Esophagus squamous epithelium (tissue), 5 donors: ENCODE data around the gene CAMSAP3. TPM values are rescaled to one million over a fixed set of nuclear protein-coding genes. Genes with fewer than 3 reads are reported as not detected.

Experiments used
- DNase-seq: peaks from one replicate; lab custom pipeline; 2025; lab: John Stamatoyannopoulos, UW
- H3K27ac ChIP-seq, 4 donors: fragments of 200-600 bp; sonication (generic); one replicate each; pipeline ENCODE4 v1.5.1; 2016 to 2019; ENCODE audit warnings: mild to moderate bottlenecking in 1 of 4
- H3K27me3 ChIP-seq, 4 donors: fragments of 200-600 bp; sonication (generic); 1 replicate in 3 of 4; 2 replicates in 1 of 4; pipeline versions ENCODE4 v1.5.1 to v1.6.0; 2017 to 2021; ENCODE audit warnings: antibody characterized with exemption in 1 of 4
- H3K36me3 ChIP-seq, 3 donors: fragments of 200-600 bp; sonication (generic); one replicate each; pipeline ENCODE4 v1.5.1; 2016 to 2019
- H3K4me1 ChIP-seq, 3 donors: fragments of 200-600 bp; sonication (generic); one replicate each; pipeline ENCODE4 v1.5.1; 2017 to 2019
- H3K4me3 ChIP-seq, 4 donors: fragments of 200-600 bp; sonication (generic); 1 replicate in 3 of 4; 2 replicates in 1 of 4; pipeline ENCODE4 v1.5.1; 2016 to 2019; ENCODE audit warnings: mild to moderate bottlenecking in 2 of 4, moderate library complexity in 1 of 4
- H3K9me3 ChIP-seq, 3 donors: fragments of 200-600 bp; sonication (generic); one replicate each; pipeline ENCODE4 v1.5.1; 2016 to 2019
- CTCF ChIP-seq, 6 experiments: fragments of 450-650 bp in 4 of 6; fragments of 200-600 bp in 2 of 6; sonication (generic) in 2 of 6; IDR thresholded peaks; one replicate each; pipeline ENCODE4 v1.5.1; 2016 to 2019; ENCODE audit warnings: antibody characterized with exemption in 6 of 6, mild to moderate bottlenecking in 4 of 6, moderate library complexity in 4 of 6
- POLR2A ChIP-seq, 4 donors: fragments of 450-650 bp; IDR thresholded peaks; one replicate each; pipeline ENCODE4 v1.6.1; 2017; ENCODE audit warnings: antibody characterized with exemption in 4 of 4, mild to moderate bottlenecking in 4 of 4, moderate library complexity in 3 of 4
- WGBS, 2 donors: methylation state at CpG; one replicate each; pipeline ENCODE4 v1.1.5; 2018; 5-methylcytosine and 5-hydroxymethylcytosine counted together
- intact Hi-C: fragments of 100-400 bp; cut with DNase I; formaldehyde crosslinking; loops from one replicate; pipeline ENCODE4 v1.15.0; 2022
- total RNA-seq, 4 donors: library from RNA; depleted of rRNA; stranded (reverse); fragments of >200 nt; gene quantifications; one replicate each; pipeline ENCODE4 v1.1.0, GENCODE V29; 2016
- donor health status: DM: yes; HTN: yes; CAD: no.

The CAMSAP3 gene
- total RNA-seq, 4 donors from 2014 or later: 9.3 to 45.5 (median 14.1) TPM

DNA sequence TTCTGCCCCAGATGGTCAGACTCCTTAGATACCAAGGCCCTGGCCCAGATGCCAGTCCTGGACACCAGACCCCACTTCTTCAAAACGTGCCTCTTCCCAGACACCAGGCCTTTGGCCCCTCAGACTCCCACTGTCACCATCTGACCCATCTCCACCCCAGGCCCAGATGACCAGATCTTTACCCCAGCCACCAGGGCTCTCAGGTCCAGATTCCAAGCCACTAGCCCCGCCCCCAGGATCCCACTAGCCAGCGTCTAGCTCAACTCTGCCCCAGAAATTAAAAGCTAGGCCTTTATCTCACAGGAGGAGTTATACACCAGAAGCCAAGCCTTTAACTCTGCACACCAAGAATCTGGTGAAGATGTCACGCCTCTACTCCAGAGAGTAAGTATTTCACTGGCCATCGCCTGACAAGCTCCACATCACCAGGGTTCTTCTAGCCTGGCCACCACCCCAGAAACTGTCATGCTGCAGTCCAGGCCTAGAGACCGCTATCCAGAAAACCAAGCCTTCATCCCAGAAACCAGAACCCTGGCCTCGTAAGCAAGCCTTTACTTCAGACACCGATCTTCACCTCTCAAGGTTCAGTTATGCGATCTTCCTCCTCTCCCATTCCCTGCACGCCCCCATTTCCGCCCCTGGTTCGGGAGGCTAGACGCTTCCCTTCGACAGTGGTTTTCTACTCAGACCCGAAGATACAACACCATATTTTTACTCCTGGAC is 33.1 kb downstream of the CAMSAP3 start:
- Histone ChIP-seq H3K4me1 (peaks cover 25 to 41% (median 32%) of the 10 kb centered on the region in 3 donors), H3K4me3 (peak overlapping the region; percentile 68 to 98 (median 78)), H3K27ac (peak overlapping the region; percentile 60 to 94 (median 88)), H3K36me3 (peaks cover 14 to 54% (median 15%) of the 10 kb centered on the region in 3 donors), H3K9me3 (no peaks in the 10 kb centered on the region), H3K27me3 (no peaks in the 10 kb centered on the region)
- no peak for DNase-seq
- no peak for TF ChIP-seq POLR2A (IDR thresholded peaks at IDR 0.05)
- no peak for TF ChIP-seq CTCF (IDR thresholded peaks at IDR 0.05)
- WGBS, 2 donors: 4 to 7% methylated on average over 13 to 14 of the region's 15 CpGs
- intact Hi-C loops: no loop called here

GRCh38 chr19:7629347-7630054 is 33.8 kb downstream of the CAMSAP3 start, which contains the start of the genes PET100 and XAB2:
Gene PET100 (plus strand): TSS chr19:7629793. CDS start chr19:7629834, 41 bp downstream.
Gene XAB2 (minus strand): TSS chr19:7629545. CDS start chr19:7629527, 18 bp downstream.
- Histone ChIP-seq H3K36me3 (peaks cover 13 to 47% (median 15%) of the 10 kb centered on the region in 3 donors), H3K27ac (peak within 1 kb of the TSS; percentile 83 to 96 (median 90)), H3K9me3 (no peaks in the 10 kb centered on the region), H3K4me1 (peaks cover 25 to 41% (median 32%) of the 10 kb centered on the region in 3 donors), H3K27me3 (no peaks in the 10 kb centered on the region), H3K4me3 (peak within 1 kb of the TSS; percentile 68 to 98 (median 78))
- WGBS, 2 donors: 0 to 1% methylated on average over 9 to 14 of the region's 40 CpGs
- intact Hi-C loops: no loop called here
- peak; percentile 89 for DNase-seq
- peak in 1 of 6 experiments; percentile 31 for TF ChIP-seq CTCF (IDR thresholded peaks at IDR 0.05)
- peak in 2 of 4 donors; percentile 28 to 31 for TF ChIP-seq POLR2A (IDR thresholded peaks at IDR 0.05)

DNA sequence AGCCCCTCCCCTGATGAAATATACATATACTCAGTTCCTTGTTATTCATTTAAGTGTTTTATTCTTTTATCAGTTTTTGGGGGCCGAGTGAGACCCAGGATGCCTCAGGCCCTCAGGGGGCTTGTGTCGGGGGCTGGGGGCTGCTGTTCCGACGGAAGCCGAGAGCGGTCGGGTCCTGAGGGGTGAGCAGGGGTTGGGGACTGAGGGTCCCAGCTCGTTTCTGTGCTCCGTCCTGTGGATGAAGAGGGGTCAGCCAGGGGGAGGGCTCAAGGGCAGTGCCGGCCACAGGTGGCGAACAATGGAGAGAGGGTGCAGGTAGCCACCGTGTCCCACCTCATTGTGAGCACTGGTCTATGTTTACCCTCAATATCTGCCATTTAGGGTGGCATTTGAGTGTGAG is 35.9 kb downstream of the CAMSAP3 start:
- 75% methylated on average over 4 of the region's 12 CpGs; no CpG with 5 or more reads in 1 of the 2 donors for WGBS, 2 donors
- no peak for DNase-seq
- H3K4me1 ChIP-seq: peaks cover 25 to 55% (median 32%) of the 10 kb centered on the region in 3 donors

DNA sequence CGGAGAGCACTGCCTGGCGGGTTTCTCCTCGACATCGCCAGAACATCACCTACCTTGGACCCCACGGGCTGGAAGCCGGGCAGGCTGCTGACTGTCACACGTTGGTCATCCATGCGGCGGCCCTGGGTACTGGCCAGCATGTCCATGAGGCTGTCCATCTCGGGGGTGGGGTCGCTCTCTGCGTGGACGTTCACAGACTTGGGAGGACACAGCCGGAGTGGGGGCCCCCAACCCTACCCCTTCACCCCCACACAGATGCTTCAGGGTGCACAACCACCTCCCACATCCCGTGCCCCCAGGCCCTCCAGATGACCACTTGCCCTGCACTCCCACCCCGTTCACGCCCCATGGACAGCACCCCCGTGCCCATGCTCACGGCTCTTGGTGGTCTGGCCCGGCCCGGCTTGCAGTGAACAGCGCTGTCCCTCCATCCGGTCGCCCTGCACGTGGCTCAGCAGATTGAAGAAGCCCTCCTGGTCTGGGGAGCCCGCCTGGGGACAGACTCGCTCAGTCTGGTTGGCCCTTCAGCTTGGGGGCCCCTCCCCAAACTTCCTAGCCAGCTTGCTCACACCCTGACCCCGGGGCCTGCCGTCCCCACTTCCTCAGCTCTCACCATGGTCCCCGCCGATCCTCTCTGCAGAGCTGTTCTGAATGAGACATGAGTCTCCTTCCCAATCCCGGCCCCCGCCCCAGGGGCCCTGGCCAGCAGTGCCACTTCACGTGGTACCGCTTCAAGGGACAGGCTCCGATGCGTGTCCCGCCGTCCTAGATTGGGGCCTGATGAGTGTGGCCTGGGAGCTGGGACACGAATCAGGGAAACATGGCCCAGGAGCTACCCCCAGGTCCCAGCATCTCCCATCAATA is 36.9 kb downstream of the CAMSAP3 start:
- H3K27me3 ChIP-seq: peaks cover 0 to 23% (median 0%) of the 10 kb centered on the region in 4 donors
- H3K4me3 ChIP-seq: no peak overlapping the region
- no peak overlapping the region for H3K27ac ChIP-seq
- intact Hi-C loops: no loop called here
- TF ChIP-seq CTCF (IDR thresholded peaks at IDR 0.05) (no peak), POLR2A (IDR thresholded peaks at IDR 0.05) (no peak)
- WGBS, 2 donors: 90 to 91% methylated on average over 5 to 21 of the region's 40 CpGs
- peaks cover 0 to 16% (median 8%) of the 10 kb centered on the region in 3 donors for H3K36me3 ChIP-seq
- H3K4me1 ChIP-seq: peaks cover 25 to 58% (median 31%) of the 10 kb centered on the region in 3 donors
- no peak for DNase-seq
- H3K9me3 ChIP-seq: no peaks in the 10 kb centered on the region

More for the DNA sequence above, 35.9 kb downstream of the CAMSAP3 start:
- Histone ChIP-seq H3K36me3 (peaks cover 0 to 26% (median 8%) of the 10 kb centered on the region in 3 donors), H3K9me3 (no peaks in the 10 kb centered on the region), H3K27me3 (peaks cover 0 to 13% (median 0%) of the 10 kb centered on the region in 4 donors), H3K27ac (no peak overlapping the region), H3K4me3 (no peak overlapping the region)
- intact Hi-C loops: no loop called here
- TF ChIP-seq CTCF (IDR thresholded peaks at IDR 0.05): no peak
- no peak for TF ChIP-seq POLR2A (IDR thresholded peaks at IDR 0.05)
